Left cardiac atrium (tissue), 4 donors: ENCODE measurements around the gene ARHGAP22. TPM values are rescaled to one million over a fixed set of nuclear protein-coding genes. Genes with fewer than 3 reads are reported as not detected.

ENCODE experiments used
- ATAC-seq, 2 donors: fragments of 200-7000 bp; cut with Tn5 transposase; one replicate each; pipeline ENCODE4 v1.9.1; 2020; ENCODE audit warnings: mild to moderate bottlenecking in 2 of 2, moderate library complexity in 2 of 2
- DNase-seq: peaks from one replicate; pipeline ENCODE4 v3.0.0-alpha.2; 2020
- intact Hi-C, 2 donors: fragments of 100-400 bp; cut with DNase I; formaldehyde crosslinking; loops; one replicate each; pipeline versions ENCODE4 v1.14.1 to v1.15.1; 2022 to 2023
- total RNA-seq, 2 donors: library from RNA; stranded (reverse); fragmentation: NEBNext Ultra II Directional; extraction: Animal tissue kit (Norgen Biotek cat#: 25700); gene quantifications; one replicate each; pipeline ENCODE4 v1.2.1, GENCODE V29; 2021
- donor health status: DM: no; HTN: yes; CAD: no.
- donor health status: DM: no; HTN: yes; CAD: no; lungs with severe emphysema.
- donor health status: DM: yes; HTN: yes; CAD: no.
- donor health status: Dilated cardiomyopathy.

The ARHGAP22 gene
- total RNA-seq, 2 donors from 2014 or later: 4.7 to 6.0 TPM

- DNase-seq (no peak), ATAC-seq (peak in 1 of 2 donors; percentile 21)
- intact Hi-C loops: loop anchor here (10.0 kb wide), 1 partner anchor 145 kb away; no protein-coding TSS in a partner anchor
These were observed 94.7 kb downstream of the ARHGAP22 start for GRCh38 chr10:48509974-48510692.

- intact Hi-C loops: loop anchor here (10.0 kb wide), 1 partner anchor 144 kb away; no protein-coding TSS in a partner anchor
- peak; percentile 19 to 39 for ATAC-seq
- DNase-seq: no peak
These were observed 95.8 kb downstream of the ARHGAP22 start for GRCh38 chr10:48508791-48509772.

- ATAC-seq: peak in 1 of 2 donors; percentile 40
- peak; percentile 50 for DNase-seq
- intact Hi-C loops: loop anchor here (10.0 kb wide), 1 partner anchor 143 kb away; no protein-coding TSS in a partner anchor
These were observed 96.7 kb downstream of the ARHGAP22 start for GRCh38 chr10:48507933-48508790.

- intact Hi-C loops: loop anchor here (10.0 kb wide), 1 partner anchor 143 kb away; no protein-coding TSS in a partner anchor
- DNase-seq (no peak), ATAC-seq (no peak)
These were observed 97.4 kb downstream of the ARHGAP22 start for GRCh38 chr10:48507494-48507893.

GRCh38 chr10:48506147-48506917 lies 98.5 kb downstream of the ARHGAP22 start:
- ATAC-seq: no peak
- DNase-seq: no peak
- intact Hi-C loops: loop anchor here (10.0 kb wide), 1 partner anchor 142 kb away; no protein-coding TSS in a partner anchor

GRCh38 chr10:48505394-48506112 lies 99.3 kb downstream of the ARHGAP22 start:
- intact Hi-C loops: loop anchor here (10.0 kb wide), 1 partner anchor 141 kb away; no protein-coding TSS in a partner anchor
- DNase-seq: no peak
- no peak for ATAC-seq

- no peak for DNase-seq
- intact Hi-C loops: loop anchor here (10.0 kb wide), 1 partner anchor 140 kb away; no protein-coding TSS in a partner anchor
- no peak for ATAC-seq
These were observed 100.6 kb downstream of the ARHGAP22 start for GRCh38 chr10:48504141-48504885.

GRCh38 chr10:48503293-48503911 lies 101.5 kb downstream of the ARHGAP22 start:
- intact Hi-C loops: loop anchor here (10.0 kb wide), 1 partner anchor 139 kb away; no protein-coding TSS in a partner anchor
- DNase-seq: no peak
- ATAC-seq: no peak

GRCh38 chr10:48502791-48503190 lies 102.1 kb downstream of the ARHGAP22 start:
- no peak for DNase-seq
- intact Hi-C loops: loop anchor here (10.0 kb wide), 1 partner anchor 138 kb away; no protein-coding TSS in a partner anchor
- ATAC-seq: no peak

GRCh38 chr10:48501787-48502771 lies 102.8 kb downstream of the ARHGAP22 start:
- no peak for ATAC-seq
- intact Hi-C loops: loop anchor here (10.0 kb wide), 1 partner anchor 137 kb away; no protein-coding TSS in a partner anchor
- DNase-seq: no peak

GRCh38 chr10:48501226-48501625 lies 103.6 kb downstream of the ARHGAP22 start:
- intact Hi-C loops: loop anchor here (10.0 kb wide), 1 partner anchor 136 kb away; no protein-coding TSS in a partner anchor
- ATAC-seq (no peak), DNase-seq (no peak)

- no peak for DNase-seq
- no peak for ATAC-seq
- intact Hi-C loops: loop anchor here (10.0 kb wide), 1 partner anchor 136 kb away; no protein-coding TSS in a partner anchor
These were observed 104.1 kb downstream of the ARHGAP22 start for GRCh38 chr10:48500771-48501170.

GRCh38 chr10:48498940-48499510 lies 105.8 kb downstream of the ARHGAP22 start:
- intact Hi-C loops: no loop called here

More at GRCh38 chr10:48498940-48499510, 105.8 kb downstream of the ARHGAP22 start:
- ATAC-seq (no peak), DNase-seq (no peak)
